HG03378 (cell line): Measurements from ENCODE around the gene VSTM4.

ENCODE experiments used
- ATAC-seq: cut with Tn5 transposase; IDR thresholded peaks from one replicate; pipeline ENCODE4 v1.9.1; 2021; ENCODE audit warnings: mild to moderate bottlenecking, moderate library complexity; ENCODE audit not compliant: unreplicated experiment

The VSTM4 gene

GRCh38 chr10:49010865-49011264, 104.5 kb downstream of the VSTM4 start:
- ATAC-seq = no peak

GRCh38 chr10:49010295-49010694, 105.0 kb downstream of the VSTM4 start:
- no peak for ATAC-seq

- no peak for ATAC-seq
Measured at GRCh38 chr10:49009199-49009979, 105.9 kb downstream of the VSTM4 start.

GRCh38 chr10:49008505-49009198, 106.7 kb downstream of the VSTM4 start:
- no peak for ATAC-seq

- ATAC-seq = no peak
Measured at GRCh38 chr10:49008091-49008490, 107.2 kb downstream of the VSTM4 start.

- ATAC-seq = no peak
Measured at GRCh38 chr10:49007129-49007528, 108.2 kb downstream of the VSTM4 start.

- ATAC-seq = no peak
Measured at GRCh38 chr10:49005270-49005669, 110.1 kb downstream of the VSTM4 start.

- ATAC-seq = no peak
Measured at GRCh38 chr10:49001870-49002672, 113.3 kb downstream of the VSTM4 start.

- no peak for ATAC-seq
Measured at GRCh38 chr10:49001402-49001801, 113.9 kb downstream of the VSTM4 start.

GRCh38 chr10:49000437-49001398, 114.6 kb downstream of the VSTM4 start:
- no peak for ATAC-seq

GRCh38 chr10:48999346-48999745, 116.0 kb downstream of the VSTM4 start:
- ATAC-seq = no peak

- no peak for ATAC-seq
Measured at GRCh38 chr10:48996329-48996728, 119.0 kb downstream of the VSTM4 start.

GRCh38 chr10:48993627-48994026, 121.7 kb downstream of the VSTM4 start:
- no peak for ATAC-seq

- ATAC-seq = no peak
Measured at GRCh38 chr10:48990226-48990625, 125.1 kb downstream of the VSTM4 start.

- ATAC-seq = no peak
Measured at GRCh38 chr10:48985621-48986158, 129.6 kb downstream of the VSTM4 start.

- ATAC-seq = no peak
Measured at GRCh38 chr10:48983648-48984351, 131.5 kb downstream of the VSTM4 start.

GRCh38 chr10:48982584-48982983, 132.7 kb downstream of the VSTM4 start:
- ATAC-seq = no peak

GRCh38 chr10:48981310-48981907, 133.9 kb downstream of the VSTM4 start:
- no peak for ATAC-seq

- ATAC-seq = no peak
Measured at GRCh38 chr10:48978318-48978717, 137.0 kb downstream of the VSTM4 start.
